HCT116 (cell line): ENCODE measurements around the gene ANXA10.

Experiments used
- EZH2 ChIP-seq: fragments of 200-600 bp; sonication (generic); IDR thresholded peaks from 2 replicates; pipeline ENCODE4 v1.6.1; 2017; ENCODE audit warnings: antibody characterized with exemption, mixed run types
- EZH2phosphoT487 ChIP-seq: fragments of 200-600 bp; IDR thresholded peaks from 2 replicates; pipeline ENCODE4 v1.6.1; 2018; ENCODE audit warnings: antibody characterized with exemption, borderline replicate concordance
- FOSL1 ChIP-seq: IDR thresholded peaks from 2 replicates; pipeline ENCODE4 v1.6.1; 2012; ENCODE audit warnings: low read depth
- JUND ChIP-seq: IDR thresholded peaks from 2 replicates; pipeline ENCODE4 v1.6.1; 2012
- POLR2A ChIP-seq: IDR thresholded peaks from 2 replicates; pipeline ENCODE4 v1.7.0; 2011; ENCODE audit warnings: borderline replicate concordance; ENCODE audit not compliant: insufficient read depth, insufficient read length; ENCODE audit errors: extremely low read depth
- POLR2AphosphoS5 ChIP-seq: IDR thresholded peaks from 2 replicates; pipeline ENCODE4 v1.6.1; 2011; ENCODE audit warnings: mild to moderate bottlenecking, low read depth, low read length, moderate library complexity
- RAD21 ChIP-seq: IDR thresholded peaks from 2 replicates; pipeline ENCODE4 v1.6.1; 2012; ENCODE audit warnings: low read depth, mild to moderate bottlenecking
- SRF ChIP-seq: IDR thresholded peaks from 2 replicates; pipeline ENCODE4 v1.6.1; 2012; ENCODE audit warnings: low read depth
- YY1 ChIP-seq: IDR thresholded peaks from 2 replicates; pipeline ENCODE4 v1.6.1; 2011; ENCODE audit warnings: low read length, low read depth, moderate library complexity, mild to moderate bottlenecking; ENCODE audit not compliant: insufficient replicate concordance; ENCODE audit errors: extremely low read depth
- TF ChIP-seq, protein P1 (sequence below), 3 experiments: fragments of 200-600 bp in 1 of 3; sonication (generic) in 1 of 3; IDR thresholded peaks in 2 of 3; conservative IDR thresholded peaks in 1 of 3; 2 replicates each; pipeline ENCODE4 v1.5.1; 2012 to 2017; ENCODE audit warnings: low read depth in 2 of 3, low read length in 2 of 3, antibody characterized with exemption in 1 of 3, borderline replicate concordance in 1 of 3, control low read depth in 1 of 3, mild to moderate bottlenecking in 1 of 3, mixed read lengths in 1 of 3, mixed run types in 1 of 3, moderate library complexity in 1 of 3; ENCODE audit not compliant: insufficient read depth in 1 of 3
- TF ChIP-seq, protein P2 (sequence below): IDR thresholded peaks from 2 replicates; pipeline ENCODE4 v1.6.1; 2012

DNA sequence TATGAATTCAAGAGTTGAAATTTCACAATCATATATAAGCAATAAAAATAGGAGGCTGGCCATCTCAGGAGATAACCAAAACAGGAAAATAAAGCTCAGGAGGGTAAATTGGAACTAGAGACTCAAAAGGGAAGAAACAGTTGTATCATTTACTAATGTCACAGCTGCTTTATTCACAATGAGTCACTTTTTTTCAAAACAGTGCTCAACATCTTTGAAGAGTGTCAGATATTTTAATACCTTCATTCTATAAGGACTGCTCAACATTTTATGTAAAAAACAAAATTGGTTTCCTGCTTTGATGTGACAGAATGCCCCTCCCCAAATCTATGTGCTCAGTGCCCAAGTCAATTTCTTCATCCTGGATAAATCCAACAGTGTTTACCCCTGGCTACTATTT is 128.6 kb downstream of the ANXA10 start:
- TF ChIP-seq POLR2A, result no peak
- TF ChIP-seq, protein P1, sequence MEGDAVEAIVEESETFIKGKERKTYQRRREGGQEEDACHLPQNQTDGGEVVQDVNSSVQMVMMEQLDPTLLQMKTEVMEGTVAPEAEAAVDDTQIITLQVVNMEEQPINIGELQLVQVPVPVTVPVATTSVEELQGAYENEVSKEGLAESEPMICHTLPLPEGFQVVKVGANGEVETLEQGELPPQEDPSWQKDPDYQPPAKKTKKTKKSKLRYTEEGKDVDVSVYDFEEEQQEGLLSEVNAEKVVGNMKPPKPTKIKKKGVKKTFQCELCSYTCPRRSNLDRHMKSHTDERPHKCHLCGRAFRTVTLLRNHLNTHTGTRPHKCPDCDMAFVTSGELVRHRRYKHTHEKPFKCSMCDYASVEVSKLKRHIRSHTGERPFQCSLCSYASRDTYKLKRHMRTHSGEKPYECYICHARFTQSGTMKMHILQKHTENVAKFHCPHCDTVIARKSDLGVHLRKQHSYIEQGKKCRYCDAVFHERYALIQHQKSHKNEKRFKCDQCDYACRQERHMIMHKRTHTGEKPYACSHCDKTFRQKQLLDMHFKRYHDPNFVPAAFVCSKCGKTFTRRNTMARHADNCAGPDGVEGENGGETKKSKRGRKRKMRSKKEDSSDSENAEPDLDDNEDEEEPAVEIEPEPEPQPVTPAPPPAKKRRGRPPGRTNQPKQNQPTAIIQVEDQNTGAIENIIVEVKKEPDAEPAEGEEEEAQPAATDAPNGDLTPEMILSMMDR (IDR thresholded peaks at IDR 0.05 in 2 of 3, conservative IDR thresholded peaks at IDR 0.05 in 1 of 3; ENCODE audit: borderline replicate concordance in 1 of 3, insufficient read depth in 1 of 3, low read depth in 2 of 3, low read length in 2 of 3), result no peak
- TF ChIP-seq RAD21, result no peak
- TF ChIP-seq EZH2, result no peak
- TF ChIP-seq YY1, result no peak
- TF ChIP-seq, protein P2, sequence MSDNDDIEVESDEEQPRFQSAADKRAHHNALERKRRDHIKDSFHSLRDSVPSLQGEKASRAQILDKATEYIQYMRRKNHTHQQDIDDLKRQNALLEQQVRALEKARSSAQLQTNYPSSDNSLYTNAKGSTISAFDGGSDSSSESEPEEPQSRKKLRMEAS, result no peak
- TF ChIP-seq SRF, result no peak
- TF ChIP-seq FOSL1, result no peak
- TF ChIP-seq EZH2phosphoT487, result no peak
- TF ChIP-seq JUND, result no peak
- TF ChIP-seq POLR2AphosphoS5, result no peak
